Prostate gland (tissue), 2 donors: ENCODE measurements around the gene MBP.

Experiments used
- CTCF ChIP-seq, 4 experiments: fragments of 200-600 bp in 2 of 4; fragments of 450-650 bp in 2 of 4; sonication (generic) in 2 of 4; IDR thresholded peaks; 1 replicate in 3 of 4; 2 replicates in 1 of 4; pipeline ENCODE4 v1.5.1; 2016 to 2019; ENCODE audit warnings: antibody characterized with exemption in 4 of 4, mild to moderate bottlenecking in 2 of 4, moderate library complexity in 2 of 4
- POLR2A ChIP-seq: fragments of 450-650 bp; IDR thresholded peaks from one replicate; pipeline ENCODE4 v1.6.1; 2016; ENCODE audit warnings: antibody characterized with exemption, mild to moderate bottlenecking

DNA sequence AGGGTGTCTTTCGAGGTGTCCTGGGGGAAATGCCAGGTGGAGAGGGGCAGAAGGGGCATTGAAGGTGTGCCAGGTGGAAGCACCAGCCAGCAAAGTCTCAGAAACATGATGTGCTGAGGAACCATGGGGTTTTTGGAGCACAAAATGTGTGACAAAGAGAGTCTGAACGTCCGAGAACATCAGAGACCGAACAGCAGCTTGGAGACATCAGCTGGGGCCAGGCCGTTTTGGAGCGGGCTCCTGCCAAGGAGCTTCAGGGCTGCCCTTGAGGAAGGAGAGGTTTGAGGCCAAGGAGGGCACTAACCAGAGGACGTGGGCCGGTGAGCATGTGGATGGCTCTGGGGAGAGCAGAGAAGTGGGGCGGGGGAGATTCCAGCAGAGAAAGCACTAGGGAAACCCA lies 5.3 kb upstream of the MBP start:
- TF ChIP-seq CTCF (IDR thresholded peaks at IDR 0.05) (no peak), POLR2A (no peak)
